ENCODE measurements around the gene MAP4K4.
"Not testable (repeated sequence)": the region's sequence is repeated elsewhere in the genome, so short reads cannot be mapped to it uniquely, and the experiment has no call there.

MAP4K4 gene

DNA sequence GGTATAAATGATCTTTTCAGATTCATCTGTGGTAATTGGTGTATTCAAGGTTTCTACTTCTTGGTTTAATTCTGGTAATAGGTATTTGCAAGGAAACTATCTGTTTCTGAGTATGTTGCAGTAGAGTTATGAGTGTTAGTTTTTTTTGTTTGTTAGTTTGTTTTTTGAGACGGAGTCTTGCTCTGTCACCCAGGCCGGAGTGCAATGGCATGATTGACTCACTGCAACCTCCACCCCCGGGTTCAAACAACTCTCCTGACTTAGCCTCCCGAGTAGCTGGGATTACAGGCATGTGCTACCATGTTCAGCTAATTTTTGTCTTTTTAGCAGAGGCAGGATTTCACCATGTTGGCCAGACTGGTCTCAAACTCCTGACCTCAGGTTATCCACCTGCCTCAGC, 233.3 kb downstream of the MAP4K4 start:
- no peak for DNase-seq

DNA sequence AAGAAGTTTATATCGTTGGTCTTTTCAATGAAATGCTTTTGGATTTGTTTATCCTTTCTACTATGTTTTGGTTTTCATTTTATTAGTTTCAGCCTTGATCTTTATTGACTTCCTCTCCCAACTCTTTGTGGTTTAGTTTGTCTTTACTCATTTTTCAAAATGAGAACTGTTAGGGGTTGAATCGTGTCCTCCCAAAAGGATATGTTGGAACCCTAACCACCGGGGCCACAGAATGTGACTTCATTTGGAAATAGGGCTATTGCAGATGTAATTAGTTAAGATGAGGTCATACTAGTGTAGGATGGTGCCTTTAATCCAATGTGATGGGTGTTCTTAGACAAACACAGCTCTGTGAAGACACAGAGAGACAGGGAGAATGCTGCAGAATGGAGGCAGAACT, 233.9 kb downstream of the MAP4K4 start:
- DNase-seq = no peak

DNA sequence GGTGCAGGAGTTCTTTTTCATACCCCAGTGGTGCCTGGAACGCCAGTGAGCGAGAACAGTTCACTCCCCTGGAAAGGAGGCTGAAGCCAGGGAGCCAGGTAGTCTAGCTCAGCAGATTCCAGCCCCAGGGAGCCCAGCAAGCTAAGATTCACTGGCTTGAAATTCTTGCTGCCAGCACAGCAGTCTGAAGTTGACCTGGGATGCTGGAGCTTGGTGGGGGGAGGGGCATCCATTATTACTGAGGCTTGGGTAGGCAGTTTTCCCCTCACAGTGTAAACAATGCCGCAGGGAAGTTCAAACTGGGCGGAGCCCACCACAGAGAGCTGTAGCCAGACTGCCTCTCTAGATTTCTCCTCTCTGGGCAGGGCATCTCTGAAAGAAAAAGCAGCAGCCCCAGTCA, 238.3 kb downstream of the MAP4K4 start:
- DNase-seq = not testable (repeated sequence)

DNA sequence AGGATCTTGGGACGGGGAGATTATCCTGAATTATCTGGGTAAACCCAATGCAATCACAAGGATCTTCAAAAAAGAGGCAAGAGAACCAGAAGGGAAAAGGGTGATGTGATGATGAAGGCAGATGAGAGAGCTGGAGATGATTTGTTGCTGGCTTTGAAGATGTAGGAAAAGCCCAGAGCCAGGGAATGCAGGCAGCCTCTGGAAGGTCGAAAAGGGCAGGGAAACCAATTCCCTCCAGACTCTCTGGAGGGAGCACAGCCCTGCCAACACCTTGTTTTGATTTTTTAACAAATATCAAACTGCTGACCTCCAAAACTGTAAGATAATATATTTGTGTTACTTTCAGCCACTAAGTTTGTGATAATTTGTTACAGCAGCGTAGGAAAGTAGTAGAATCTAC, 245.3 kb downstream of the MAP4K4 start:
- no peak for DNase-seq

All from CD4-positive, alpha-beta T cell treated with Interferon gamma for 1 hour (primary cell).